Ecto neural progenitor cell (in vitro differentiated cells): ENCODE data around the gene CES4A.
"Not testable (repeated sequence)": the region's sequence is repeated elsewhere in the genome, so short reads cannot be mapped to it uniquely, and the experiment has no call there.

Experiments used
- DNase-seq: peaks from one replicate; pipeline ENCODE4 v3.0.0-alpha.2; 2018; ENCODE audit warnings: low spot score

Gene CES4A

GRCh38 chr16:66988197-66988788 is at the start of gene CES4A:
TSS of gene CES4A (plus strand) at chr16:66988589. CDS start at chr16:66988773, 184 bp downstream.
- no peak for DNase-seq

- no peak for DNase-seq
These were observed 49.0 kb upstream of the CES4A start for GRCh38 chr16:66939366-66939765.

- DNase-seq: no peak
These were observed 48.2 kb upstream of the CES4A start for GRCh38 chr16:66940236-66940635.

GRCh38 chr16:66942981-66943380 is 45.4 kb upstream of the CES4A start:
- DNase-seq: no peak

GRCh38 chr16:66943426-66944053 is 44.8 kb upstream of the CES4A start:
- DNase-seq: no peak

GRCh38 chr16:66944054-66944441 is 44.3 kb upstream of the CES4A start:
- DNase-seq: no peak

GRCh38 chr16:66944971-66945370 is 43.4 kb upstream of the CES4A start:
- DNase-seq: not testable (repeated sequence)

- no peak for DNase-seq
These were observed 42.5 kb upstream of the CES4A start for GRCh38 chr16:66945939-66946338.

GRCh38 chr16:66946541-66946940 is 41.8 kb upstream of the CES4A start:
- no peak for DNase-seq

GRCh38 chr16:66946974-66947301 is 41.5 kb upstream of the CES4A start:
- no peak for DNase-seq

GRCh38 chr16:66947302-66948065 is 40.9 kb upstream of the CES4A start:
- peak; percentile 74 for DNase-seq

- peak; percentile 53 for DNase-seq
These were observed 40.1 kb upstream of the CES4A start for GRCh38 chr16:66948134-66948836.

- no peak for DNase-seq
These were observed 39.6 kb upstream of the CES4A start for GRCh38 chr16:66948837-66949225.

- no peak for DNase-seq
These were observed 38.9 kb upstream of the CES4A start for GRCh38 chr16:66949472-66949871.

- DNase-seq: no peak
These were observed 38.0 kb upstream of the CES4A start for GRCh38 chr16:66950437-66950836.

GRCh38 chr16:66950971-66951790 is 37.2 kb upstream of the CES4A start:
- DNase-seq: no peak

GRCh38 chr16:66952430-66953110 is 35.8 kb upstream of the CES4A start:
- no peak for DNase-seq

- DNase-seq: no peak
These were observed 34.8 kb upstream of the CES4A start for GRCh38 chr16:66953462-66954096.

- peak; percentile 56 for DNase-seq
These were observed 34.2 kb upstream of the CES4A start for GRCh38 chr16:66954097-66954659.

- DNase-seq: not testable (repeated sequence)
These were observed 32.8 kb upstream of the CES4A start for GRCh38 chr16:66955363-66956153.
